Activated T-cell treated with anti-CD3 and anti-CD28 coated beads for 48 hours (primary cell): ENCODE results near the gene PRPF8.
"Not testable (repeated sequence)": the region's sequence is repeated elsewhere in the genome, so short reads cannot be mapped to it uniquely, and the experiment has no call there.

Experiments
- DNase-seq: peaks from one replicate; pipeline ENCODE4 v3.0.0-alpha.2; 2020; ENCODE audit warnings: low read depth

PRPF8 gene

GRCh38 chr17:1684378-1685189 is at the start of gene PRPF8:
Gene PRPF8 (minus strand): TSS chr17:1684867. CDS start chr17:1684571, 296 bp downstream.
- DNase-seq: peak; percentile 96

- no peak for DNase-seq
Measured at GRCh38 chr17:1733759-1734158, 49.1 kb upstream of the PRPF8 start.

- DNase-seq: no peak
Measured at GRCh38 chr17:1732833-1733321, 48.2 kb upstream of the PRPF8 start.

- no peak for DNase-seq
Measured at GRCh38 chr17:1732241-1732832, 47.7 kb upstream of the PRPF8 start.

GRCh38 chr17:1731194-1731506 is 46.5 kb upstream of the PRPF8 start:
- DNase-seq: no peak

- no peak for DNase-seq
Measured at GRCh38 chr17:1730326-1731193, 45.9 kb upstream of the PRPF8 start.

GRCh38 chr17:1729966-1730325 is 45.3 kb upstream of the PRPF8 start:
- no peak for DNase-seq

GRCh38 chr17:1727876-1728630 is 43.4 kb upstream of the PRPF8 start:
- DNase-seq: no peak

- DNase-seq: no peak
Measured at GRCh38 chr17:1727258-1727789, 42.7 kb upstream of the PRPF8 start.

- no peak for DNase-seq
Measured at GRCh38 chr17:1726626-1727257, 42.1 kb upstream of the PRPF8 start.

GRCh38 chr17:1725642-1726511 is 41.2 kb upstream of the PRPF8 start:
- DNase-seq: no peak

- no peak for DNase-seq
Measured at GRCh38 chr17:1724869-1725641, 40.4 kb upstream of the PRPF8 start.

GRCh38 chr17:1724351-1724868 is 39.7 kb upstream of the PRPF8 start, which contains the start of gene WDR81:
Gene WDR81 (plus strand): TSS chr17:1724704. CDS start chr17:1724960, 256 bp downstream.
- peak; percentile 87 for DNase-seq

GRCh38 chr17:1722022-1722421 is 37.4 kb upstream of the PRPF8 start:
- not testable (repeated sequence) for DNase-seq

- peak; percentile 56 for DNase-seq
Measured at GRCh38 chr17:1720856-1721386, 36.3 kb upstream of the PRPF8 start.

GRCh38 chr17:1718362-1719165 is 33.9 kb upstream of the PRPF8 start:
- DNase-seq: no peak

- DNase-seq: peak; percentile 78
Measured at GRCh38 chr17:1716912-1717695, 32.4 kb upstream of the PRPF8 start.
